ENCODE data around the gene SFMBT2. TPM values are rescaled to one million over a fixed set of nuclear protein-coding genes. Genes with fewer than 3 reads are reported as not detected.

SFMBT2 gene
- total RNA-seq, 1 donor from 2014 or later, result 2.7 TPM

DNA sequence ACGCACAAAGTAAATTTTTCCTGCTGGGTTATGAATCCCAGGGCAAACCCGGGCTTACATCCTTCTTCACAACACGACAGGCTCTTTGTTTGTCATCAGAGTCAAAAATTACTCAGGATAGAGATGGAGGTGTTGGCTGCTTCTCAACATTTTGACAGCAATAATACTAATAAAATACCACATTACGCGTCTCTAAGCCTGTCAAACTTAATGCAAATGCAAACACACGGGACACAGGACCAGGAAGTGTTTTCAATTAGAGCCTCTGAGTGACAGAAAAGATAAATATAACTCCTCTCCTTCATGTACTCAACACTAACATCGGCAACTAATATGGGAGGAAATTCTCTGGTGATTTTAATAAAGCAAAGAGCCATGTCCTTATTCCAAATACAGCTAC lies 128.4 kb downstream of the SFMBT2 start:
- no peak overlapping the region for H3K4me3 Mint-ChIP-seq (ENCODE audit: unreplicated experiment)
- DNase-seq (ENCODE audit: extremely low spot score, unreplicated experiment), result no peak
- H3K4me1 Mint-ChIP-seq (ENCODE audit: unreplicated experiment), result peaks cover 7% of the 10 kb centered on the region
- H3K9me3 Mint-ChIP-seq (ENCODE audit: unreplicated experiment), result no peaks in the 10 kb centered on the region
- TF ChIP-seq, protein P1, sequence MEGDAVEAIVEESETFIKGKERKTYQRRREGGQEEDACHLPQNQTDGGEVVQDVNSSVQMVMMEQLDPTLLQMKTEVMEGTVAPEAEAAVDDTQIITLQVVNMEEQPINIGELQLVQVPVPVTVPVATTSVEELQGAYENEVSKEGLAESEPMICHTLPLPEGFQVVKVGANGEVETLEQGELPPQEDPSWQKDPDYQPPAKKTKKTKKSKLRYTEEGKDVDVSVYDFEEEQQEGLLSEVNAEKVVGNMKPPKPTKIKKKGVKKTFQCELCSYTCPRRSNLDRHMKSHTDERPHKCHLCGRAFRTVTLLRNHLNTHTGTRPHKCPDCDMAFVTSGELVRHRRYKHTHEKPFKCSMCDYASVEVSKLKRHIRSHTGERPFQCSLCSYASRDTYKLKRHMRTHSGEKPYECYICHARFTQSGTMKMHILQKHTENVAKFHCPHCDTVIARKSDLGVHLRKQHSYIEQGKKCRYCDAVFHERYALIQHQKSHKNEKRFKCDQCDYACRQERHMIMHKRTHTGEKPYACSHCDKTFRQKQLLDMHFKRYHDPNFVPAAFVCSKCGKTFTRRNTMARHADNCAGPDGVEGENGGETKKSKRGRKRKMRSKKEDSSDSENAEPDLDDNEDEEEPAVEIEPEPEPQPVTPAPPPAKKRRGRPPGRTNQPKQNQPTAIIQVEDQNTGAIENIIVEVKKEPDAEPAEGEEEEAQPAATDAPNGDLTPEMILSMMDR (IDR thresholded peaks at IDR 0.05), result no peak
- H3K27me3 Mint-ChIP-seq (ENCODE audit: unreplicated experiment), result no peaks in the 10 kb centered on the region
- H3K27ac Mint-ChIP-seq (ENCODE audit: unreplicated experiment), result no peak overlapping the region
- H3K36me3 Mint-ChIP-seq (ENCODE audit: unreplicated experiment), result no peaks in the 10 kb centered on the region

DNA sequence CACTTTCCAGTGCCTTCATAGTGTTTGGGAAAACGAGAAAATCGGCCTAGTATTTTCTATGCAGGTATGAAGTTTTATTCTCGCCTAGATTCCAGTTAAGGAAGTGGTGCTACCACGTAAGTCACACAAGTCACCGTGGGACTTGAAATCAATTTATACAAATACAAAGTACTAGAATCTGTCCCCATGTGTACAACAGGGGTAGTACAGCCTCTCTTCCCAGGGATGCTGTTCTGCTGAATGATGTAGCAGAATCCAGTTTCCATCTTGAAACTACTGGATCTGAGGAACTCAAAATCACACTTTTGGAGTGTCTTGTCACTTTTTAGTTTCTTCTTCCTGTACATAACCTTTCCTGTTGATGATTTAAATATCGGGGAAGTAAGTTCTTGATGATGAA lies 129.4 kb downstream of the SFMBT2 start:
- H3K27ac Mint-ChIP-seq (ENCODE audit: unreplicated experiment), result no peak overlapping the region
- TF ChIP-seq, protein P1 (IDR thresholded peaks at IDR 0.05), result no peak
- H3K4me1 Mint-ChIP-seq (ENCODE audit: unreplicated experiment), result peaks cover 7% of the 10 kb centered on the region
- H3K36me3 Mint-ChIP-seq (ENCODE audit: unreplicated experiment), result no peaks in the 10 kb centered on the region
- no peaks in the 10 kb centered on the region for H3K27me3 Mint-ChIP-seq (ENCODE audit: unreplicated experiment)
- H3K9me3 Mint-ChIP-seq (ENCODE audit: unreplicated experiment), result no peaks in the 10 kb centered on the region
- no peak overlapping the region for H3K4me3 Mint-ChIP-seq (ENCODE audit: unreplicated experiment)
- no peak for DNase-seq (ENCODE audit: extremely low spot score, unreplicated experiment)

DNA sequence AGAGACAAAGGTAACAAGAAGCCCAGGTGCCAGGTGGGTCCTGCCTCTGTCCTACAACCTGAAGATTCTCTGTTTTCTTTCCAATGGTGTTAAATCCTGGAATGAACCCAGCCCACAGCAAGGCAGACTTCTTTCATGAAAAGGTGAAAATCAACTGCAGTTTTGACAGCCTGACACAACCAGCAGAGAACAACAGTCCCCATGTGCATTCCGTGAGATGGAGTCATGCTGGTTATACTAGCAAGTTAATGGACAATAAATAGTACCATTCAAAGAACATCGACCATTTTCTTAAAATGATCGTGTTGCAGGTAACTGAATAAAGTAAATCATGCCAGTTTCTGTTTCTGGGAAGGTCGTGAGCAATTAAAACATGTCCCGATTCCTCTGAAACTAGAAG lies 131.5 kb downstream of the SFMBT2 start:
- no peaks in the 10 kb centered on the region for H3K9me3 Mint-ChIP-seq (ENCODE audit: unreplicated experiment)
- H3K27me3 Mint-ChIP-seq (ENCODE audit: unreplicated experiment), result no peaks in the 10 kb centered on the region
- no peak overlapping the region for H3K4me3 Mint-ChIP-seq (ENCODE audit: unreplicated experiment)
- no peaks in the 10 kb centered on the region for H3K36me3 Mint-ChIP-seq (ENCODE audit: unreplicated experiment)
- TF ChIP-seq, protein P1 (IDR thresholded peaks at IDR 0.05), result no peak
- no peak for DNase-seq (ENCODE audit: extremely low spot score, unreplicated experiment)
- no peak overlapping the region for H3K27ac Mint-ChIP-seq (ENCODE audit: unreplicated experiment)
- no peaks in the 10 kb centered on the region for H3K4me1 Mint-ChIP-seq (ENCODE audit: unreplicated experiment)

DNA sequence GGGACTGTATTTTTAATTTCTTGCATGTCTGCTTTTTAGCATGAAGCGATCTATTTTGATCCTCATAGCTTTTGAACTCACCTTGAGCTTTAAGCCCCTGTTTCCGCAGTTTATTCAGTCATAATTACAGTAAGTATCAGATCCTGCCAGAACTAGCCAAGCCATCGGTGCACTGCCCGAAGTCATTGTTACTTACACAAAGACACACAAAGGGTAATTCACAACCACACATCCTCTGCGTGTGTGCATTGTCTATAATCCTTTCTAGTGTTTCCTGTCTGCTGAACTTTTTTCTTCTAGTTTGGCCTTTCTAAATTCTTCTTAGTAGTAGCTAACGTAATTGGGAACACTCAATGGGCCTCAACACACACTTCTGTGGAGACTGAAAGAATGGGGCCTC lies 133.0 kb downstream of the SFMBT2 start:
- no peaks in the 10 kb centered on the region for H3K27me3 Mint-ChIP-seq (ENCODE audit: unreplicated experiment)

DNA sequence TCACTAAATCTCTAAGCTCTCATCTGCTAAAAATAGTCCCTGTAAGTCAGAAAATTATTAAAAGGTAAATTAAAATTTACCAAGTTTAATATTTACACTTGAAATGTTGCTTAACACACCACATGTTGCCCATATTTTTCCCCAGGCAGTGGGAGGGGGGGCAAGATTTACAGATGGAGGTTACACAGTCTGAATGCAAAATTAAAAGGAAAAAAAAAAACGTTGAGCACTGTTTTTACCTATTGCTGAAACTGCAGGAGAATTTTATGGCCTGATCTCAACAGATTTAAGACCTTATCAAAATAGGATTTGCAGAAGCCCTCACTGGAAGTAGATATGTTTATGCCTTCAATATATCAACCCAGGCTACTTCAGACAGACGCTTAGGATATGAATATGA lies 133.4 kb downstream of the SFMBT2 start:
- H3K9me3 Mint-ChIP-seq (ENCODE audit: unreplicated experiment), result no peaks in the 10 kb centered on the region
- H3K27ac Mint-ChIP-seq (ENCODE audit: unreplicated experiment), result no peak overlapping the region
- no peaks in the 10 kb centered on the region for H3K4me1 Mint-ChIP-seq (ENCODE audit: unreplicated experiment)
- H3K27me3 Mint-ChIP-seq (ENCODE audit: unreplicated experiment), result no peaks in the 10 kb centered on the region
- no peak overlapping the region for H3K4me3 Mint-ChIP-seq (ENCODE audit: unreplicated experiment)
- DNase-seq (ENCODE audit: extremely low spot score, unreplicated experiment), result no peak
- H3K36me3 Mint-ChIP-seq (ENCODE audit: unreplicated experiment), result no peaks in the 10 kb centered on the region
- TF ChIP-seq, protein P1 (IDR thresholded peaks at IDR 0.05), result no peak

More for the DNA sequence above, 133.0 kb downstream of the SFMBT2 start:
- no peak overlapping the region for H3K27ac Mint-ChIP-seq (ENCODE audit: unreplicated experiment)
- TF ChIP-seq, protein P1 (IDR thresholded peaks at IDR 0.05), result no peak
- H3K4me1 Mint-ChIP-seq (ENCODE audit: unreplicated experiment), result no peaks in the 10 kb centered on the region
- H3K4me3 Mint-ChIP-seq (ENCODE audit: unreplicated experiment), result no peak overlapping the region
- no peak for DNase-seq (ENCODE audit: extremely low spot score, unreplicated experiment)
- no peaks in the 10 kb centered on the region for H3K9me3 Mint-ChIP-seq (ENCODE audit: unreplicated experiment)
- H3K36me3 Mint-ChIP-seq (ENCODE audit: unreplicated experiment), result no peaks in the 10 kb centered on the region
